NT2/D1 (cell line): ENCODE measurements around the gene SRCAP.

Source experiments
- SUZ12 ChIP-seq: IDR thresholded peaks from 2 replicates; pipeline ENCODE4 v1.6.1; 2011; ENCODE audit not compliant: insufficient read length, insufficient read depth; ENCODE audit errors: extremely low read depth
- YY1 ChIP-seq: IDR thresholded peaks from 2 replicates; pipeline ENCODE4 v1.6.1; 2011; ENCODE audit not compliant: insufficient read length, insufficient read depth
- ZNF274 ChIP-seq: IDR thresholded peaks from 2 replicates; pipeline ENCODE4 v1.6.1; 2011; ENCODE audit warnings: mild to moderate bottlenecking, low read depth, low read length

DNA sequence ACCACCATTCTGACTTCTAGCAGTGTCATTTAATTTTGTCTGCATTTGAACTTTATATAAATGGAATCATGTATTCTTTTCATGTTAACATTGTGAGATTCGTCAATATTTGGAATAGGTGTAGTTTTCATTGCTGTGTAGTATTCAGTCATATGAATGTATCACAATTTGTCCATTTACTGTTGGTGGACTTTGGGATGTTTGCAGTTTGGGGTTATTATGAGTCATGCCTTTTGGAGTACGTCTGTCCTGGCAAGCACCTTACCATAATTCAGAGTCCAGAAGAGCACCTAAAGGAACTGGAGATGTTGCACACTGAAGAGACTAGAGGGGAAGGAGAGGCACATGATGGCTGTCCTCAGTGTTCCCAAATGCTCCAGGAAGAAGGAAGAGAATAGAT lies 46.1 kb downstream of the SRCAP start:
- TF ChIP-seq ZNF274 = no peak
- no peak for TF ChIP-seq YY1
- TF ChIP-seq SUZ12 = no peak
